MCF 10A (cell line): ENCODE data around the gene CXCL6. TPM values are rescaled to one million over a fixed set of nuclear protein-coding genes. Genes with fewer than 3 reads are reported as not detected.

Experiments
- BruUV-seq: library from RNA; stranded (reverse); fragments of 400-500 nt; replicated peaks from 2 replicates; lab custom pipeline; 2021; lab: Mats Ljungman, UMichigan
- CTCF ChIA-PET: fragments of 300-600 bp; sonication (Branson Sonifier 250); formaldehyde crosslinking; extraction: SDS; loops from one replicate; lab custom pipeline; 2021; ENCODE audit warnings: antibody characterized with exemption, inconsistent platforms; lab: Yijun Ruan, JAX
- POLR2A ChIA-PET: fragments of 300-600, 350-650 bp; sonication (Branson Sonifier 250); formaldehyde crosslinking; extraction: SDS; loops from one replicate; lab custom pipeline; 2020; ENCODE audit warnings: antibody characterized with exemption, inconsistent platforms; lab: Yijun Ruan, JAX
- DNase-seq: peaks from one replicate; pipeline ENCODE4 v3.0.0-alpha.2; 2018; ENCODE audit not compliant: unreplicated experiment
- H3K27ac Mint-ChIP-seq: one replicate; pipeline ENCODE4 v1.8.0; 2022; ENCODE audit warnings: mild to moderate bottlenecking, low read depth, mixed read lengths; ENCODE audit not compliant: unreplicated experiment
- H3K27me3 Mint-ChIP-seq: one replicate; pipeline ENCODE4 v1.8.0; 2022; ENCODE audit warnings: mixed read lengths; ENCODE audit not compliant: insufficient read depth, unreplicated experiment
- H3K36me3 Mint-ChIP-seq: one replicate; pipeline ENCODE4 v1.8.0; 2022; ENCODE audit warnings: mild to moderate bottlenecking, moderate library complexity, mixed read lengths; ENCODE audit not compliant: insufficient read depth, unreplicated experiment
- H3K4me1 Mint-ChIP-seq: one replicate; pipeline ENCODE4 v1.8.0; 2022; ENCODE audit warnings: mixed read lengths; ENCODE audit not compliant: insufficient read depth, unreplicated experiment
- H3K4me3 Mint-ChIP-seq: one replicate; pipeline ENCODE4 v1.8.0; 2022; ENCODE audit warnings: mild to moderate bottlenecking, moderate library complexity, mixed read lengths; ENCODE audit not compliant: unreplicated experiment
- H3K9me3 Mint-ChIP-seq: one replicate; pipeline ENCODE4 v1.8.0; 2022; ENCODE audit warnings: mixed read lengths; ENCODE audit not compliant: unreplicated experiment
- CTCF ChIP-seq: fragments of 200-600 bp; IDR thresholded peaks from one replicate; pipeline ENCODE4 v1.8.0; 2022; ENCODE audit warnings: antibody characterized with exemption, mild to moderate bottlenecking; ENCODE audit not compliant: unreplicated experiment
- intact Hi-C: fragments of 100-400 bp; cut with micrococcal nuclease; formaldehyde crosslinking; loops from 2 replicates; pipeline ENCODE4 v1.14.1; 2022
- total RNA-seq: library from RNA; stranded (reverse); gene quantifications from 2 replicates; pipeline ENCODE4 v1.2.3, GENCODE V29; 2022

The CXCL6 gene
- total RNA-seq, 1 experiment from 2014 or later = not detected

GRCh38 chr4:73853718-73854473 is 17.4 kb downstream of the CXCL6 start:
- intact Hi-C loops = no loop called here
- no peaks in the 10 kb centered on the region for H3K9me3 Mint-ChIP-seq
- ChIA-PET POLR2A (interaction anchor here (0.7 kb wide), 1 partner anchor 30 kb away, joined by 3 read pairs; no protein-coding TSS in a partner anchor), CTCF (interaction anchor here (1.3 to 3.6 kb wide), 2 partner anchors 8 to 11 kb away, joined by 3 to 25 read pairs; no protein-coding TSS in a partner anchor)
- H3K36me3 Mint-ChIP-seq = no peaks in the 10 kb centered on the region
- H3K27ac Mint-ChIP-seq = no peak overlapping the region
- H3K4me1 Mint-ChIP-seq = peaks cover 9% of the 10 kb centered on the region
- BruUV-seq = no TSS peak
- no peak for TF ChIP-seq CTCF
- no peaks in the 10 kb centered on the region for H3K27me3 Mint-ChIP-seq
- DNase-seq = no peak
- H3K4me3 Mint-ChIP-seq = no peak overlapping the region

DNA sequence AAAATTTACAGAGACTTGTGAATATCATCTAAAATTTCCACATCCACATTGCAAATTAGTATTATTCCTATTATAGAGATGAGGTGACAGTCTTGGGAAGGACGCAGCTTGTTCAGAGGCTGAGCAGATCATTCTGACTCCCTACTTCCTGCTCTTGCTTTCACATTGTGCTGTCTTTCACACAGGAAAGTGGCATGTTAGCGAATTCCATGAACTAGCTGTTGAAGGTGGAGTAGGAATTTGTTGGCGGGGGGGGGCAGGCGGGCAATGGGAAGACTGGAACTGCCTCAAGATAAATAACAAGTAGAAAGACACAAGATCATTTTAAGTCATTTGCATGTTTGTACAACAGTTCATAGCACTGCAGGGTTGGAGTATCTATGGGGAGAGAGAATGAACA is 18.9 kb downstream of the CXCL6 start:
- BruUV-seq = no TSS peak
- intact Hi-C loops = no loop called here
- no peaks in the 10 kb centered on the region for H3K9me3 Mint-ChIP-seq
- no peak for TF ChIP-seq CTCF
- ChIA-PET CTCF (interaction anchor here (1.1 to 3.6 kb wide), 2 partner anchors 9 to 65 kb away, joined by 3 to 25 read pairs; no protein-coding TSS in a partner anchor), POLR2A (interaction anchor here (0.6 to 1.1 kb wide), 3 partner anchors 15 to 595 kb away, joined by 3 to 4 read pairs (median 3); no protein-coding TSS in a partner anchor)
- peak overlapping the region; percentile 73 for H3K27ac Mint-ChIP-seq
- peaks cover 9% of the 10 kb centered on the region for H3K4me1 Mint-ChIP-seq
- no peaks in the 10 kb centered on the region for H3K27me3 Mint-ChIP-seq
- no peaks in the 10 kb centered on the region for H3K36me3 Mint-ChIP-seq
- no peak overlapping the region for H3K4me3 Mint-ChIP-seq
- no peak for DNase-seq

GRCh38 chr4:73856518-73856917 is 20.0 kb downstream of the CXCL6 start:
- no peaks in the 10 kb centered on the region for H3K27me3 Mint-ChIP-seq
- ChIA-PET CTCF (interaction anchor here (0.6 to 3.6 kb wide), 5 partner anchors 8 to 515 kb away, joined by 3 to 25 read pairs (median 4); no protein-coding TSS in a partner anchor), POLR2A (interaction anchor here (0.8 to 1.5 kb wide), 6 partner anchors 10 to 278 kb away, joined by 3 to 7 read pairs (median 4); no protein-coding TSS in a partner anchor)
- H3K36me3 Mint-ChIP-seq = no peaks in the 10 kb centered on the region
- peaks cover 9% of the 10 kb centered on the region for H3K4me1 Mint-ChIP-seq
- BruUV-seq = no TSS peak
- H3K4me3 Mint-ChIP-seq = no peak overlapping the region
- H3K27ac Mint-ChIP-seq = peak overlapping the region; percentile 23
- TF ChIP-seq CTCF = no peak
- peak; percentile 65 for DNase-seq
- no peaks in the 10 kb centered on the region for H3K9me3 Mint-ChIP-seq
- intact Hi-C loops = no loop called here

- Mint-ChIP-seq H3K4me1 (peaks cover 9% of the 10 kb centered on the region), H3K27ac (peak overlapping the region; percentile 42), H3K9me3 (no peaks in the 10 kb centered on the region), H3K4me3 (no peak overlapping the region), H3K36me3 (no peaks in the 10 kb centered on the region), H3K27me3 (no peaks in the 10 kb centered on the region)
- no peak for TF ChIP-seq CTCF
- BruUV-seq = no TSS peak
- ChIA-PET POLR2A (interaction anchor here (1.3 kb wide), 1 partner anchor 9 kb away, joined by 3 read pairs; the partner anchor contains the start of gene CXCL1), CTCF (interaction anchor here (0.6 to 2.5 kb wide), 13 partner anchors 9 to 541 kb away, joined by 3 to 16 read pairs (median 4); partner anchors contain the start of gene CXCL3)
- intact Hi-C loops = no loop called here
- no peak for DNase-seq
Observed at GRCh38 chr4:73859614-73860088, 23.2 kb downstream of the CXCL6 start.
